DND-41 (cell line): ENCODE data around the gene RTKN2.

Experiments used
- ATAC-seq: fragments of 200-7000 bp; cut with Tn5 transposase; 3 replicates; pipeline ENCODE4 v1.9.1; 2021; ENCODE audit warnings: low read depth; ENCODE audit not compliant: insufficient read depth
- DNase-seq: peaks from one replicate; pipeline ENCODE4 v3.0.0-alpha.2; 2020
- H2AFZ ChIP-seq: 2 replicates; pipeline ENCODE4 v1.6.0; 2012; ENCODE audit warnings: low read depth, low read length
- H3K27ac ChIP-seq: 2 replicates; pipeline ENCODE4 v1.5.1; 2012; ENCODE audit warnings: low read length, inconsistent platforms
- H3K27me3 ChIP-seq: fragments of 200-600 bp; sonication (generic); 2 replicates; pipeline ENCODE4 v1.6.0; 2012; ENCODE audit warnings: low read length, mild to moderate bottlenecking, inconsistent platforms; ENCODE audit not compliant: insufficient read depth, poor library complexity
- H3K36me3 ChIP-seq: 2 replicates; pipeline ENCODE4 v1.5.1; 2012; ENCODE audit warnings: low read length, inconsistent platforms; ENCODE audit not compliant: insufficient read depth
- H3K4me1 ChIP-seq: 2 replicates; pipeline ENCODE4 v1.5.1; 2012; ENCODE audit warnings: mild to moderate bottlenecking, low read length; ENCODE audit not compliant: insufficient read depth
- H3K4me2 ChIP-seq: 2 replicates; pipeline ENCODE4 v1.6.0; 2012; ENCODE audit warnings: mild to moderate bottlenecking, moderate library complexity, low read length, inconsistent platforms; ENCODE audit not compliant: insufficient read depth
- H3K4me3 ChIP-seq, 2 experiments: fragments of 200-600 bp in 1 of 2; shearing (Covaris generic) in 1 of 2; 2 replicates each; pipeline ENCODE4 v1.5.1; 2012 to 2016; ENCODE audit warnings: inconsistent platforms in 2 of 2, low read length in 2 of 2, mild to moderate bottlenecking in 2 of 2, low read depth in 1 of 2, moderate library complexity in 1 of 2
- H3K79me2 ChIP-seq: 2 replicates; pipeline ENCODE4 v1.6.0; 2012; ENCODE audit warnings: low read length, inconsistent platforms; ENCODE audit not compliant: insufficient read depth
- H3K9ac ChIP-seq: 2 replicates; pipeline ENCODE4 v1.6.0; 2012; ENCODE audit warnings: low read depth, mild to moderate bottlenecking, inconsistent platforms, low read length, moderate library complexity
- H3K9me3 ChIP-seq: 2 replicates; pipeline ENCODE4 v1.5.1; 2012; ENCODE audit warnings: low read length, moderate library complexity, mild to moderate bottlenecking, inconsistent platforms; ENCODE audit not compliant: insufficient read depth, severe bottlenecking
- H4K20me1 ChIP-seq: 2 replicates; pipeline ENCODE4 v1.6.0; 2012; ENCODE audit warnings: low read length; ENCODE audit not compliant: insufficient read depth
- EZH2 ChIP-seq: IDR thresholded peaks from 3 replicates; pipeline ENCODE4 v1.6.1; 2012; ENCODE audit warnings: borderline replicate concordance, low read depth, mild to moderate bottlenecking, moderate library complexity, low read length, inconsistent platforms; ENCODE audit not compliant: severe bottlenecking
- TF ChIP-seq, protein P1 (sequence below): IDR thresholded peaks from 2 replicates; pipeline ENCODE4 v1.5.1; 2012; ENCODE audit warnings: borderline replicate concordance, low read length, moderate library complexity, mild to moderate bottlenecking; ENCODE audit not compliant: poor library complexity, severe bottlenecking; ENCODE audit errors: extremely low read depth

Gene RTKN2

DNA sequence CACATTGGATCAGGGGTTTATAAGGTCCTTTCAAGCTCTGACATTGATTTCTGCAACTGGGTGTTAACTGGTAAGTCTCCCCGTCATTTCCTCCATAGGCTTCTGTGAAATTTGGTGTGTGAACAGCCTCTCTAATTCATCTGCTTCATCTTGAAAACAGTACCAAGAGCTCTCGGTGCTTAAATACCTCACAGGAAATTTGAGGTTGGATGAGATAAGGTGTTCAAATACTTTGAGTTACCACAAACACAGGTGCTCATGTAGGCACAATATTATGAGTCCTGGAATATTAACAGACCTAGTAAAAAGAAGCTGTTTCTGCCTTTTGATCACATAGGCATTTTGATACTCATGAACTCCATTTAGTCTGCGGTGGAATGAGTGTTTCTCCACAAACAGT, 85.2 kb downstream of the RTKN2 start:
- Histone ChIP-seq H3K4me3 (no peak overlapping the region), H3K27me3 (no peaks in the 10 kb centered on the region), H4K20me1 (no peaks in the 10 kb centered on the region), H3K4me1 (peaks cover 17% of the 10 kb centered on the region), H3K27ac (no peak overlapping the region), H3K4me2 (no peak overlapping the region), H3K79me2 (no peaks in the 10 kb centered on the region), H2AFZ (no peak overlapping the region), H3K36me3 (no peaks in the 10 kb centered on the region), H3K9ac (no peak overlapping the region), H3K9me3 (no peaks in the 10 kb centered on the region)
- ATAC-seq (peak; percentile 93), DNase-seq (peak; percentile 33)
- TF ChIP-seq, protein P1, sequence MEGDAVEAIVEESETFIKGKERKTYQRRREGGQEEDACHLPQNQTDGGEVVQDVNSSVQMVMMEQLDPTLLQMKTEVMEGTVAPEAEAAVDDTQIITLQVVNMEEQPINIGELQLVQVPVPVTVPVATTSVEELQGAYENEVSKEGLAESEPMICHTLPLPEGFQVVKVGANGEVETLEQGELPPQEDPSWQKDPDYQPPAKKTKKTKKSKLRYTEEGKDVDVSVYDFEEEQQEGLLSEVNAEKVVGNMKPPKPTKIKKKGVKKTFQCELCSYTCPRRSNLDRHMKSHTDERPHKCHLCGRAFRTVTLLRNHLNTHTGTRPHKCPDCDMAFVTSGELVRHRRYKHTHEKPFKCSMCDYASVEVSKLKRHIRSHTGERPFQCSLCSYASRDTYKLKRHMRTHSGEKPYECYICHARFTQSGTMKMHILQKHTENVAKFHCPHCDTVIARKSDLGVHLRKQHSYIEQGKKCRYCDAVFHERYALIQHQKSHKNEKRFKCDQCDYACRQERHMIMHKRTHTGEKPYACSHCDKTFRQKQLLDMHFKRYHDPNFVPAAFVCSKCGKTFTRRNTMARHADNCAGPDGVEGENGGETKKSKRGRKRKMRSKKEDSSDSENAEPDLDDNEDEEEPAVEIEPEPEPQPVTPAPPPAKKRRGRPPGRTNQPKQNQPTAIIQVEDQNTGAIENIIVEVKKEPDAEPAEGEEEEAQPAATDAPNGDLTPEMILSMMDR: no peak
- no peak for TF ChIP-seq EZH2

DNA sequence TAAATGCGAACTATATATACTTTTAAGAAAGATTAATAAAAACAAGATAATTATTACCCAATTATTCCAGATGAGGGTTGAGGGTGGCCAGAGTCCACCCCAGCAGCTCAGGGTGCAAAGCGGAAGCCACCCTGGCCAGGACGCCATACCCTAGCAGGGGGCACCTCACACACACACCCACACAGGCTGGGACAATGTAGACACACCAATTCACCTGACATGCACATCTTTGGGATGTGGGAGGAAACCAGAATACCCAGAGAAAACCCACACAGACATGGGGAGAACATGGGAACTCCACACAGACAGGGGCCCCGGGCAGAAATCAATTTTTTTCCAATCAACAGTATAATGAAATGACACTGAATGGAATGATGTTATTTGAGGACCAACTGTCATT, 86.0 kb downstream of the RTKN2 start:
- H3K27ac ChIP-seq: no peak overlapping the region
- TF ChIP-seq EZH2: no peak
- TF ChIP-seq, protein P1: no peak
- H4K20me1 ChIP-seq: no peaks in the 10 kb centered on the region
- no peaks in the 10 kb centered on the region for H3K9me3 ChIP-seq
- ATAC-seq (no peak), DNase-seq (no peak)
- H3K79me2 ChIP-seq: no peaks in the 10 kb centered on the region
- no peaks in the 10 kb centered on the region for H3K27me3 ChIP-seq
- H3K9ac ChIP-seq: no peak overlapping the region
- H2AFZ ChIP-seq: no peak overlapping the region
- no peak overlapping the region for H3K4me3 ChIP-seq
- H3K36me3 ChIP-seq: no peaks in the 10 kb centered on the region
- peaks cover 17% of the 10 kb centered on the region for H3K4me1 ChIP-seq
- H3K4me2 ChIP-seq: no peak overlapping the region

DNA sequence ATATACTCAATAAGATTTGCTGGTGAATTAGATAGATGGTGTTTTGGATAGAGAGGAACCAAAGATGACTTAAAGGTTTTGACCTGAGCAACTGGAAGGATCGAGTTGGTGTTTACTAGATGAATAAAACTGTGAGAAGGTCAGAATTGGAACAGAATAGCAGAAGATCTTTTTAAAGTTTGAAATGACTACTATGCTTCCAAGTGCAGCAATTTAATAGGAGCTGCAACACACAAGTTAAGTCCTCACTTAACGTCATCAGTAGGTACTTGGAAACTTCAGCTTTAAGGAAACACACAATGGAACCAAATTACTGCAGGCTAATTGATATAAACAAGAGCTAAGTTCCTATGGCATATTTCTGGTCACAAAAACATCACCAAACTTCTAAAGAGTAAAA, 86.5 kb downstream of the RTKN2 start:
- H3K4me2 ChIP-seq: no peak overlapping the region
- no peaks in the 10 kb centered on the region for H3K79me2 ChIP-seq
- H3K9ac ChIP-seq: no peak overlapping the region
- H3K9me3 ChIP-seq: no peaks in the 10 kb centered on the region
- H2AFZ ChIP-seq: no peak overlapping the region
- H3K4me3 ChIP-seq: no peak overlapping the region
- TF ChIP-seq, protein P1: no peak
- TF ChIP-seq EZH2: no peak
- ATAC-seq: no peak
- no peaks in the 10 kb centered on the region for H3K27me3 ChIP-seq
- no peaks in the 10 kb centered on the region for H3K36me3 ChIP-seq
- H4K20me1 ChIP-seq: no peaks in the 10 kb centered on the region
- DNase-seq: no peak
- H3K27ac ChIP-seq: no peak overlapping the region
- peaks cover 17% of the 10 kb centered on the region for H3K4me1 ChIP-seq

GRCh38 chr10:62180677-62181076, 88.0 kb downstream of the RTKN2 start:
- Histone ChIP-seq H3K9me3 (no peaks in the 10 kb centered on the region), H3K4me1 (peaks cover 17% of the 10 kb centered on the region), H3K79me2 (no peaks in the 10 kb centered on the region), H3K27ac (no peak overlapping the region), H3K4me3 (no peak overlapping the region), H3K36me3 (no peaks in the 10 kb centered on the region), H3K9ac (no peak overlapping the region), H2AFZ (no peak overlapping the region), H3K27me3 (no peaks in the 10 kb centered on the region), H4K20me1 (no peaks in the 10 kb centered on the region), H3K4me2 (no peak overlapping the region)
- TF ChIP-seq, protein P1: no peak
- TF ChIP-seq EZH2: no peak
- ATAC-seq (no peak), DNase-seq (no peak)
